Hepatocyte (in vitro differentiated cells): ENCODE results near the gene CES3.

Experiments used
- EZH2 ChIP-seq: fragments of 200-600 bp; sonication (generic); IDR thresholded peaks from 2 replicates; pipeline ENCODE4 v1.6.1; 2016; ENCODE audit warnings: antibody characterized with exemption, mild to moderate bottlenecking, borderline replicate concordance
- TF ChIP-seq, protein P1 (sequence below): fragments of 200-600 bp; sonication (generic); IDR thresholded peaks from 2 replicates; pipeline ENCODE4 v1.5.1; 2016; ENCODE audit warnings: antibody characterized with exemption, mild to moderate bottlenecking; ENCODE audit not compliant: poor library complexity

DNA sequence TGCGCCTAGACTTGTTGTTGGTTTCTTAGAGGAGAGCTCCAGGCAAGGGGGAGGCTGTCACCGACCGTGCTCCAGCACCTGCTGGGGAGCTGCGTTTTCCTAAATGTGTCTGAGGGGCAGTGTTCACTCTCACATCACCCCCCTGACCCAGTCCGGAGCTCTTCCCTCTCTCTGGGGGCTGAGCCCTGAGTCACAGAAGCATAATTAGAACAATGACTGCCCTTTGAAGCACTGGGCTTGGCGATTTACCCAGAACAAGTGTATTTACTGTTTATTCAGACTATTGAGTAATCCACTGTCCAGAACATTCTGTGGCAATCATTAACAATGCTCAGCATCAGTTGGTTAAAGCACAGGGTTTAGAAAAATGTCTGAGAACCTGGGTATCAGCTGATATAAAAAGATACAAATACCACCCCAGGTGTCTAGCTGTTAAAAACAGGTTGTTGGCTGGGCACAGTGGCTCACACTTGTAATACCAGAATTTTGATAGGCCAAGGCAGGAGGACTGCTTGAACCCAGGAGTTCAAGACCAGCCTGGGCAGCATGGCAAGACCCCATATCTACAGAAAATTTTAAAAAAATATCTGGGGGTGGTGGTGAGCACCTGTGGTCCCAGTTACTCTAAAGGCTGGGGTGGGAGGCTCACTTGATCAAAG lies 35.4 kb downstream of the CES3 start:
- TF ChIP-seq, protein P1, sequence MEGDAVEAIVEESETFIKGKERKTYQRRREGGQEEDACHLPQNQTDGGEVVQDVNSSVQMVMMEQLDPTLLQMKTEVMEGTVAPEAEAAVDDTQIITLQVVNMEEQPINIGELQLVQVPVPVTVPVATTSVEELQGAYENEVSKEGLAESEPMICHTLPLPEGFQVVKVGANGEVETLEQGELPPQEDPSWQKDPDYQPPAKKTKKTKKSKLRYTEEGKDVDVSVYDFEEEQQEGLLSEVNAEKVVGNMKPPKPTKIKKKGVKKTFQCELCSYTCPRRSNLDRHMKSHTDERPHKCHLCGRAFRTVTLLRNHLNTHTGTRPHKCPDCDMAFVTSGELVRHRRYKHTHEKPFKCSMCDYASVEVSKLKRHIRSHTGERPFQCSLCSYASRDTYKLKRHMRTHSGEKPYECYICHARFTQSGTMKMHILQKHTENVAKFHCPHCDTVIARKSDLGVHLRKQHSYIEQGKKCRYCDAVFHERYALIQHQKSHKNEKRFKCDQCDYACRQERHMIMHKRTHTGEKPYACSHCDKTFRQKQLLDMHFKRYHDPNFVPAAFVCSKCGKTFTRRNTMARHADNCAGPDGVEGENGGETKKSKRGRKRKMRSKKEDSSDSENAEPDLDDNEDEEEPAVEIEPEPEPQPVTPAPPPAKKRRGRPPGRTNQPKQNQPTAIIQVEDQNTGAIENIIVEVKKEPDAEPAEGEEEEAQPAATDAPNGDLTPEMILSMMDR, result no peak
- no peak for TF ChIP-seq EZH2
